SU-DHL-6 (cell line): ENCODE data around the gene KRT2.

Experiments
- H2AFZ ChIP-seq: fragments of 200-600 bp; sonication (generic); 2 replicates; pipeline ENCODE4 v1.6.1; 2014; ENCODE audit warnings: low read depth, mild to moderate bottlenecking, moderate library complexity, mixed read lengths, antibody characterized with exemption, low read length; ENCODE audit not compliant: severe bottlenecking
- H3F3A ChIP-seq: fragments of 200-600 bp; shearing (Covaris generic); 2 replicates; pipeline ENCODE4 v1.6.0; 2016; ENCODE audit warnings: antibody characterized with exemption, mild to moderate bottlenecking; ENCODE audit not compliant: insufficient read depth
- H3K27ac ChIP-seq: fragments of 200-600 bp; sonication (generic); 2 replicates; pipeline ENCODE4 v1.5.1; 2016; ENCODE audit warnings: low read depth, mild to moderate bottlenecking, low read length, moderate library complexity, mixed read lengths
- H3K27me3 ChIP-seq: fragments of 200-600 bp; sonication (generic), shearing (Covaris generic); 2 replicates; pipeline ENCODE4 v1.6.0; 2014; ENCODE audit warnings: mild to moderate bottlenecking, low read length
- H3K36me3 ChIP-seq: fragments of 200-600 bp; sonication (generic); 2 replicates; pipeline ENCODE4 v1.6.1; 2014; ENCODE audit warnings: mild to moderate bottlenecking, low read length, mixed read lengths
- H3K4me2 ChIP-seq: fragments of 300-600, 200-600 bp; shearing (Covaris generic), sonication (generic); 2 replicates; pipeline ENCODE4 v1.6.0; 2014; ENCODE audit warnings: low read length, low read depth, mild to moderate bottlenecking; ENCODE audit not compliant: poor library complexity, severe bottlenecking
- H3K4me3 ChIP-seq: fragments of 200-600 bp; sonication (generic); 2 replicates; pipeline ENCODE4 v1.5.1; 2014; ENCODE audit warnings: antibody characterized with exemption, low read length, mild to moderate bottlenecking, mixed read lengths; ENCODE audit not compliant: insufficient read depth, poor library complexity, severe bottlenecking
- H3K79me2 ChIP-seq: fragments of 200-600 bp; sonication (generic); 2 replicates; pipeline ENCODE4 v1.6.1; 2014; ENCODE audit warnings: mild to moderate bottlenecking, low read length, moderate library complexity; ENCODE audit not compliant: insufficient read depth
- H3K9ac ChIP-seq: fragments of 200-600 bp; sonication (generic); 2 replicates; pipeline ENCODE4 v1.7.0; 2014; ENCODE audit warnings: mild to moderate bottlenecking, low read length
- H3K9me2 ChIP-seq: fragments of 200-600 bp; sonication (generic); replicated peaks from 2 replicates; pipeline ENCODE4 v1.6.1; 2014; ENCODE audit warnings: low read length; ENCODE audit not compliant: insufficient read depth
- H3K9me3 ChIP-seq: fragments of 200-600 bp; sonication (generic); 2 replicates; pipeline ENCODE4 v1.6.1; 2014; ENCODE audit warnings: low read length, mixed read lengths; ENCODE audit not compliant: insufficient read depth
- H4K20me1 ChIP-seq: fragments of 200-600 bp; sonication (generic); 2 replicates; pipeline ENCODE4 v1.6.1; 2014; ENCODE audit warnings: low read depth, mild to moderate bottlenecking, antibody characterized with exemption, low read length, moderate library complexity, mixed read lengths
- CTCF ChIP-seq: fragments of 200-600 bp; sonication (generic); IDR thresholded peaks from one replicate; pipeline ENCODE4 v1.5.1; 2017; ENCODE audit warnings: antibody characterized with exemption, mild to moderate bottlenecking, low read length, moderate library complexity; ENCODE audit not compliant: insufficient read depth, poor library complexity, severe bottlenecking
- EZH2phosphoT487 ChIP-seq: fragments of 200-600 bp; sonication (generic), shearing (Covaris generic); conservative IDR thresholded peaks from 2 replicates; pipeline ENCODE4 v1.6.1; 2018; ENCODE audit warnings: mild to moderate bottlenecking, antibody characterized with exemption, low read length, moderate library complexity, mixed read lengths

The KRT2 gene

GRCh38 chr12:52614381-52615207 lies 37.4 kb downstream of the KRT2 start:
- H2AFZ ChIP-seq, result no peak overlapping the region
- no peaks in the 10 kb centered on the region for H3K36me3 ChIP-seq
- no peaks in the 10 kb centered on the region for H3K27me3 ChIP-seq
- H3K9me2 ChIP-seq, result no peaks in the 10 kb centered on the region
- no peaks in the 10 kb centered on the region for H3K79me2 ChIP-seq
- no peak overlapping the region for H3K4me3 ChIP-seq
- H3F3A ChIP-seq, result no peaks in the 10 kb centered on the region
- no peak for TF ChIP-seq EZH2phosphoT487
- TF ChIP-seq CTCF, result no peak
- no peak overlapping the region for H3K9ac ChIP-seq
- H3K27ac ChIP-seq, result no peak overlapping the region
- H4K20me1 ChIP-seq, result no peaks in the 10 kb centered on the region
- H3K4me2 ChIP-seq, result no peak overlapping the region
- no peaks in the 10 kb centered on the region for H3K9me3 ChIP-seq

- Histone ChIP-seq H3K9me2 (no peaks in the 10 kb centered on the region), H3F3A (no peaks in the 10 kb centered on the region), H3K4me2 (no peak overlapping the region), H3K9me3 (no peaks in the 10 kb centered on the region), H3K9ac (no peak overlapping the region), H3K79me2 (no peaks in the 10 kb centered on the region), H3K27me3 (no peaks in the 10 kb centered on the region), H2AFZ (no peak overlapping the region), H3K4me3 (no peak overlapping the region), H4K20me1 (no peaks in the 10 kb centered on the region), H3K36me3 (no peaks in the 10 kb centered on the region), H3K27ac (no peak overlapping the region)
- TF ChIP-seq EZH2phosphoT487 (no peak), CTCF (no peak)
Measured at GRCh38 chr12:52613384-52614030, 38.5 kb downstream of the KRT2 start.

- TF ChIP-seq CTCF (no peak), EZH2phosphoT487 (no peak)
- no peaks in the 10 kb centered on the region for H3K27me3 ChIP-seq
Measured at GRCh38 chr12:52612431-52613383, 39.3 kb downstream of the KRT2 start.

More at GRCh38 chr12:52612431-52613383, 39.3 kb downstream of the KRT2 start:
- Histone ChIP-seq H3K4me2 (no peak overlapping the region), H4K20me1 (no peaks in the 10 kb centered on the region), H3K9me3 (no peaks in the 10 kb centered on the region), H3K9me2 (no peaks in the 10 kb centered on the region), H2AFZ (no peak overlapping the region), H3K36me3 (no peaks in the 10 kb centered on the region), H3K27ac (no peak overlapping the region), H3K9ac (no peak overlapping the region), H3F3A (no peaks in the 10 kb centered on the region), H3K79me2 (no peaks in the 10 kb centered on the region), H3K4me3 (no peak overlapping the region)
